Lower leg skin (tissue), 3 donors: ENCODE measurements around the gene ST7.

Source experiments
- POLR2A ChIP-seq, 2 donors: fragments of 450-650 bp; IDR thresholded peaks; one replicate each; pipeline ENCODE4 v1.6.1; 2016 to 2017; ENCODE audit warnings: antibody characterized with exemption in 2 of 2, mild to moderate bottlenecking in 1 of 2, moderate library complexity in 1 of 2
- TF ChIP-seq, protein P1 (sequence below), 3 donors: fragments of 450-650 bp; IDR thresholded peaks; one replicate each; pipeline ENCODE4 v1.5.1; 2016; ENCODE audit warnings: antibody characterized with exemption in 3 of 3, mild to moderate bottlenecking in 3 of 3, moderate library complexity in 2 of 3

DNA sequence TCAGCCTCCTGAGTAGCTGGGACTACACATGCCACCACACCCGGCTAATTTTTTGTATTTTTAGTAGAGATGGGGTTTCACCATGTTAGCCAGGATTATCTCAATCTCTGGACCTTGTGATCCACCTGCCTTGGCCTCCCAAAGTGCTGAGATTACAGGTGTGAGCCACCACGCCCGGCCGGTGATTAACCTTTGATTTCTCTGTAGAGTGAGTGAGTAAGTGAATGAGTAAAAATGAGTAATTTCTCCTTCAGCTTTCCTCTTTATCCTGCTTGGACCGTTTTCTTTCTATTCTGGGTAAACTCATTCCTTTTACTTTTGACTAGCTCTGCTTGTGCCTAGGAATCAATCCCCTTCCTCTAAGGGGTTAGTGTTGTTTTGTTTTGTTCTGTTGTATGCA, 36.8 kb downstream of the ST7 start:
- TF ChIP-seq POLR2A (IDR thresholded peaks at IDR 0.05) = no peak
- TF ChIP-seq, protein P1, sequence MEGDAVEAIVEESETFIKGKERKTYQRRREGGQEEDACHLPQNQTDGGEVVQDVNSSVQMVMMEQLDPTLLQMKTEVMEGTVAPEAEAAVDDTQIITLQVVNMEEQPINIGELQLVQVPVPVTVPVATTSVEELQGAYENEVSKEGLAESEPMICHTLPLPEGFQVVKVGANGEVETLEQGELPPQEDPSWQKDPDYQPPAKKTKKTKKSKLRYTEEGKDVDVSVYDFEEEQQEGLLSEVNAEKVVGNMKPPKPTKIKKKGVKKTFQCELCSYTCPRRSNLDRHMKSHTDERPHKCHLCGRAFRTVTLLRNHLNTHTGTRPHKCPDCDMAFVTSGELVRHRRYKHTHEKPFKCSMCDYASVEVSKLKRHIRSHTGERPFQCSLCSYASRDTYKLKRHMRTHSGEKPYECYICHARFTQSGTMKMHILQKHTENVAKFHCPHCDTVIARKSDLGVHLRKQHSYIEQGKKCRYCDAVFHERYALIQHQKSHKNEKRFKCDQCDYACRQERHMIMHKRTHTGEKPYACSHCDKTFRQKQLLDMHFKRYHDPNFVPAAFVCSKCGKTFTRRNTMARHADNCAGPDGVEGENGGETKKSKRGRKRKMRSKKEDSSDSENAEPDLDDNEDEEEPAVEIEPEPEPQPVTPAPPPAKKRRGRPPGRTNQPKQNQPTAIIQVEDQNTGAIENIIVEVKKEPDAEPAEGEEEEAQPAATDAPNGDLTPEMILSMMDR (IDR thresholded peaks at IDR 0.05) = no peak
